ENCODE measurements around the gene SPATA4.

SPATA4 gene

DNA sequence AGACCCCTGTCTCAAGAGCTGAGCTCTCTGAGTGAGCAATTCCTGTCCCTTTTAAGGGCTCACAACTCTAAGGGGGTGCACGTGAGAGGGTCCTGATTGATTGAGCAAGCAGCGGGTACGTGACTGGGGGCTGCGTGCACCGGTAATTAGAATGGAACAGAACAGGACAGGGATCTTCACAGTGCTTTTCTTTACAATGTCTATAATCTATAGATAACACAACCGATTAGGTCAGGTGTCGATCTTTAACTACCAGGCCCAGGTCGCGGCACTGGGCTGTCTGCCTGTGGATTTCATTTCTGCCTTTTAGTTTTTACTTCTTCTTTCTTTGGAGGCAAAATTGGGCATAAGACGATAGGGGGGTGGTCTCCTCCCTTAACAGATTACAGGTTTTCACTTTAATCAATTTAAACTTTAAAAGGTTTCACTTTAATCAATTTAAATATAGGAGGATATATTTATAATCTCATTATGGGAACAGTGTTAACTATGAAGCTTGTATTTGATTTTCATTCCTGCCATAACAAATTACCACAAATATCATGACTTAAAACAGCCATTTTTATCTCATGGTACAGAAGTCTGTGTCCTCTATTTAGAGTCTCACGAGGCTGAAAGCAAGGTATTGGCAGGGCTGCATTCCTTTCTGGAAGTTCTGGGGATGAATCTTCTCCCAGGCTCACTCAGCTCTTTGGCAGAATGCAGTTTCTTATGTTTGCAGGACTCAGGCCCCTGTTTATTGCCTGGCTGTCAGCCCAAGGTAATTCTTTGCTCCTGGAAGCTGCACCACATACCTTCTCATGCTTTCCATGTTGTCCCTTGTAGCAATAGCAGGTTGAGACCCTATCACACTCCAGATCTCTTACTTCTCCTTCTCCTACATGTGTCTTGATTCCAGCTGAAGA is 5.2 kb downstream of the SPATA4 start:
- H3K4me1 ChIP-seq (ENCODE audit: insufficient read depth, low read length): peaks cover 34% of the 10 kb centered on the region
- 91% methylated on average over 10 of the region's 11 CpGs for WGBS
- H3K36me3 ChIP-seq (ENCODE audit: insufficient read depth, low read length): no peaks in the 10 kb centered on the region
- no peaks in the 10 kb centered on the region for H3K27me3 ChIP-seq (ENCODE audit: insufficient read depth, low read length)
- no peak overlapping the region for H3K4me3 ChIP-seq (ENCODE audit: low read length)
- H3K27ac ChIP-seq (ENCODE audit: low read depth, low read length): no peak overlapping the region
- no peaks in the 10 kb centered on the region for H3K9me3 ChIP-seq (ENCODE audit: insufficient read depth, low read depth, low read length)
- no peak overlapping the region for H3K9ac ChIP-seq (ENCODE audit: low read depth, low read length)

DNA sequence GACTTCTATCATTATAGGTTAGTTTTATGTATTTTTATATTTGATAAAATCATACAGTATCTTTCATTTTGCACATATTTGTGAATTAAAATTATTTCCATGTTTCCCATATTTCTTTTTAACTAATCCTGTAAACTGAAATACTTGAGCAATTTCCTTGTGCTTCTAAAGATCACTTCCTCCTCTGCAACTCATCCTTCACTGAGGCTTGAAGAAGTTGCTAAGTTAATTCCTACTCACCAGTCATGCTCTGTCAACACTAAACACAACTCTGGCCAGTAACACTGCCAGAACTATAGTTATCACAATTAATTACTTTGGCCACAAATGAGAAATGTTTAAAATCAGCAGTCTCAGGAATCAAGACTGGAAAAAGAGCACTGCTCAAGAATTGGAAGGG is 6.7 kb downstream of the SPATA4 start:
- no peaks in the 10 kb centered on the region for H3K27me3 ChIP-seq (ENCODE audit: insufficient read depth, low read length)
- no peaks in the 10 kb centered on the region for H3K36me3 ChIP-seq (ENCODE audit: insufficient read depth, low read length)
- no peak overlapping the region for H3K4me3 ChIP-seq (ENCODE audit: low read length)
- H3K9ac ChIP-seq (ENCODE audit: low read depth, low read length): no peak overlapping the region
- no peaks in the 10 kb centered on the region for H3K9me3 ChIP-seq (ENCODE audit: insufficient read depth, low read depth, low read length)
- no peak overlapping the region for H3K27ac ChIP-seq (ENCODE audit: low read depth, low read length)
- peaks cover 33% of the 10 kb centered on the region for H3K4me1 ChIP-seq (ENCODE audit: insufficient read depth, low read length)

DNA sequence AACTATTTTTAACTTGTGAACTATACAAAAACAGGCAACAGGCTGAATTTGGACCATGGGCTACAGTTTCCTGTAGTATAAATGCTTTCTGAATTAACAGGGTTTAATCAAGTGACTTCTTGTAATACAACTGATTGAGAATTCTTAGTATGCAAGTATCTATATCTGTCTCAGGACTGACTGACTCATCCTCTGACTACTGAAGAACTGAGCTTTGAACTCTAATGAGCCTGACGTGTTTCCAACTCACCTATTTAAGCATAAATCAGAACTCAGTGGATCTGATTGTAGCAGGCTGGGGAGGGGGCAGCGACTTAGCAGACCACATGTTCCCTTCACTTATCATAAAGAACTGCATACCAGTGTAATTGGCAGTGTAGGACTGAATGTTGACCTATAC is 7.8 kb downstream of the SPATA4 start:
- Histone ChIP-seq H3K4me1 (ENCODE audit: insufficient read depth, low read length) (peaks cover 28% of the 10 kb centered on the region), H3K9ac (ENCODE audit: low read depth, low read length) (no peak overlapping the region), H3K27ac (ENCODE audit: low read depth, low read length) (no peak overlapping the region; the same call in 1 of the 2 replicates), H3K9me3 (ENCODE audit: insufficient read depth, low read depth, low read length) (no peaks in the 10 kb centered on the region), H3K36me3 (ENCODE audit: insufficient read depth, low read length) (no peaks in the 10 kb centered on the region), H3K4me3 (ENCODE audit: low read length) (no peak overlapping the region), H3K27me3 (ENCODE audit: insufficient read depth, low read length) (no peaks in the 10 kb centered on the region)
- 87% methylated on average over 2 of the region's 2 CpGs for WGBS

DNA sequence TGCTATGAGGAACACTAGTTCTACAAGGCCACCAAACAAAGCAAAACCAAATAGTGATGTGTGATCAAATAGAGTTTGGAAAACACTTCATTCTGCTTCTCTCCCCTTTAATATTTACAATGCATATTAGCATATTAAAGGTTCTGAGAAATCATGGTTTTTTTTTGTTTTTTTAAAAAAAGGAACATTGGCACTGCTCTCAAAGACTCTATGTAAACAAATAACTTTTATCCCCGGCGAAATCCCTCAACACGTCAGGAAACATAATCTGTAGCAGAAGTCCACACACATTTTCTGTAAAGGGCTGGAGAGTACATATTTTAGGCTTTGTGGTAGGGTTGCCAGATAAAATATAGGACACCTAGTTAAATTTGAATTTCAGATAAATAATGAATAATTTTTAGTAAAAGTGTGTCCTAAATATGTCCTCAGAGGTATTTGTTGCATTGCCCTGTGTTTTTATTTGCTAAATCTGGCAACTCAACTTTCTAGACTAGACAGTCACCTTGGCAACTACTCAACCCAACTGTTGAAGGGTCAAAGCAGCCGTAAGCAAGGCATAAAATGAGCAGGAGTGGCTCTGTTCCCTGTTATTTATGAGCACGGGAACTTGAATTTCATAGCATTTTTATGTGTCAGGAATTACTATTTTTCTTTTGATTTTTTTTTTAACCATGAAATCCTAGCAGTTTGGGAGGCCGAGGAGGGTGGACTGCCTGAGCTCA is 8.6 kb downstream of the SPATA4 start:
- Histone ChIP-seq H3K4me3 (ENCODE audit: low read length) (no peak overlapping the region), H3K9ac (ENCODE audit: low read depth, low read length) (no peak overlapping the region), H3K4me1 (ENCODE audit: insufficient read depth, low read length) (peaks cover 28% of the 10 kb centered on the region), H3K27ac (ENCODE audit: low read depth, low read length) (peak overlapping the region; percentile 54), H3K27me3 (ENCODE audit: insufficient read depth, low read length) (no peaks in the 10 kb centered on the region), H3K36me3 (ENCODE audit: insufficient read depth, low read length) (no peaks in the 10 kb centered on the region), H3K9me3 (ENCODE audit: insufficient read depth, low read depth, low read length) (no peaks in the 10 kb centered on the region)
- WGBS: 96% methylated on average over 6 of the region's 6 CpGs

DNA sequence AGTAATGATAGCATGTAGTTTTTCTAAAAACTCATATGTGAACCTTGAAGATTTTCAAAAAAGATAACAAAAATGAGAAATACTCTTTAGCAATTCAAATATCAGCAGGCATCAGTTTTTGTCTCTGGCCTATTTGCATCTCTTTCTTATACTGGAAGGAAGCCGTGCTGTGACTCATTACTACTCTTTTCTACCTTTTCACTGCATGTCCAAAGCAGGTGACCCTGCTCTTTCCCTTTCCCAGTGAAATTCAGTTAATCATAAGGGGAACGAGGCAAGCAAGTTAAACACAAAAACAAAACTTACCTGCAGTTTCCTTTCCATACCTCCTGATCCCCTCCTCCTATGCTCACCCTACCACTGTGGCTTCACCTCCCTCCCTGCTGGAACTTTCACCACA is 9.3 kb downstream of the SPATA4 start:
- Histone ChIP-seq H3K4me1 (ENCODE audit: insufficient read depth, low read length) (peaks cover 28% of the 10 kb centered on the region), H3K27me3 (ENCODE audit: insufficient read depth, low read length) (no peaks in the 10 kb centered on the region), H3K9ac (ENCODE audit: low read depth, low read length) (no peak overlapping the region), H3K9me3 (ENCODE audit: insufficient read depth, low read depth, low read length) (no peaks in the 10 kb centered on the region), H3K36me3 (ENCODE audit: insufficient read depth, low read length) (no peaks in the 10 kb centered on the region), H3K27ac (ENCODE audit: low read depth, low read length) (peak overlapping the region; percentile 54), H3K4me3 (ENCODE audit: low read length) (no peak overlapping the region)
- 42% methylated on average over 2 of the region's 2 CpGs for WGBS

DNA sequence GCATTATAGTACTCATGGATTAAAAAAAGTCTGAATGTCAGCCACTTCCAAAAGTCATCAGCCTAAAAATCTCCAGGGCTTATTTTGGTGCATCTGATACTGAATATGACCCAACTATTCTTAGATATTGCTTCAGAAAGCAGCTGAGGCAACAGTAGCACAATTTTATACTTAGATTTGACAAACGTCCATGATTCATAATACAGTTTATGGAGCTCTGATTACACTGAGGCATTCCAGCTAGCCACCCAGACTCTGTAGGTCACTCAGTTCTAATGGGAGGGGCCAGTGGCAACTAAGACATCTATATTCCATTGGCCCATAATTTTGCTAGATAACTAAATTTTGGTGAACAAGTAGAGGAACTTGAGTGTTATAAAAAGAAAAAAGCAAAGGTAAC is 10.3 kb downstream of the SPATA4 start:
- no peak overlapping the region for H3K9ac ChIP-seq (ENCODE audit: low read depth, low read length)
- no peaks in the 10 kb centered on the region for H3K9me3 ChIP-seq (ENCODE audit: insufficient read depth, low read depth, low read length)
- no peak overlapping the region for H3K4me3 ChIP-seq (ENCODE audit: low read length)
- WGBS: 90% methylated on average over 1 of the region's 1 CpG
- no peaks in the 10 kb centered on the region for H3K27me3 ChIP-seq (ENCODE audit: insufficient read depth, low read length)
- H3K27ac ChIP-seq (ENCODE audit: low read depth, low read length): no peak overlapping the region
- H3K4me1 ChIP-seq (ENCODE audit: insufficient read depth, low read length): peaks cover 24% of the 10 kb centered on the region
- H3K36me3 ChIP-seq (ENCODE audit: insufficient read depth, low read length): no peaks in the 10 kb centered on the region

DNA sequence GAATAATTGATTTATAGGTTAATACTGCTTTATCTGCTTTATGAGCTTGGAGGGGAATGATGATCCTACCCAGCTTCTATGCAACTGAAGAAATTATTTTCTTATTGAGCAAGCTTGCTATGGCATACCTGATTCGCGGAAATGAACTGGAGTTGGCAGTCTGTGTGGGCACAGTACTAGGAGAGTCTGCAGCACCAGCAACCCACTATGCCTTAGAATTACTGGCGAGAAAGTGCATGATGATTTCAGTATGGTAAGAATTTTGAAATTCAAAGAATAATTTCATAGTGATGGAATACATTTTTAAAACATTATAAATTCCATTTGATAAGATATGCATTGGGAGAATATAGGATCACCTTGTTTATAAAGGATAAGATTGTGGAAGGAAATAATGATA is 32.3 kb downstream of the SPATA4 start:
- Histone ChIP-seq H3K9me3 (ENCODE audit: insufficient read depth, low read depth, low read length) (no peaks in the 10 kb centered on the region), H3K27me3 (ENCODE audit: insufficient read depth, low read length) (no peaks in the 10 kb centered on the region), H3K4me3 (ENCODE audit: low read length) (no peak overlapping the region), H3K36me3 (ENCODE audit: insufficient read depth, low read length) (no peaks in the 10 kb centered on the region), H3K4me1 (ENCODE audit: insufficient read depth, low read length) (no peaks in the 10 kb centered on the region), H3K9ac (ENCODE audit: low read depth, low read length) (no peak overlapping the region), H3K27ac (ENCODE audit: low read depth, low read length) (no peak overlapping the region)
- WGBS: 98% methylated on average over 3 of the region's 3 CpGs

DNA sequence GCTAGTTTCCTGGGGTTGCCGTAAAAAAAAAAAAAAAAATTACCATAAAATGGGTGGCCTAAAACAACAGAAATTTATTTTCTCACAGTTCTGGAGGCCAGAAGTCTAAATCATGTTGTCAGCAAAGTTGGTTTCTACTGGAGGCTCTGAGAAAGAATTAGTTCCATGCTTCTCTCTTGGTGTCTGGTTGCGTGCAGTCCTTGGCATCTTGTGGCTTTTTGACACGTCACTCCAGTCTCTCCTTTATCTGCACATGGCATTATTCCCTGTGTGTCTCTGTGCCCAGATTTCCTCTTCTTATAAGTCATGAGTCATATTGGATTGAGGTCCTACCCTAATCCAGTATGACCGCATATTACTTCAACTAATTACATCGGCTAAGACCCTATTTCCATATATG is 38.7 kb downstream of the SPATA4 start:
- H3K4me3 ChIP-seq (ENCODE audit: low read length): no peak overlapping the region
- H3K27ac ChIP-seq (ENCODE audit: low read depth, low read length): no peak overlapping the region
- H3K9me3 ChIP-seq (ENCODE audit: insufficient read depth, low read depth, low read length): no peaks in the 10 kb centered on the region
- no peaks in the 10 kb centered on the region for H3K36me3 ChIP-seq (ENCODE audit: insufficient read depth, low read length)
- H3K9ac ChIP-seq (ENCODE audit: low read depth, low read length): no peak overlapping the region
- H3K27me3 ChIP-seq (ENCODE audit: insufficient read depth, low read length): no peaks in the 10 kb centered on the region
- H3K4me1 ChIP-seq (ENCODE audit: insufficient read depth, low read length): no peaks in the 10 kb centered on the region
- over 99% methylated on average over 5 of the region's 5 CpGs for WGBS

DNA sequence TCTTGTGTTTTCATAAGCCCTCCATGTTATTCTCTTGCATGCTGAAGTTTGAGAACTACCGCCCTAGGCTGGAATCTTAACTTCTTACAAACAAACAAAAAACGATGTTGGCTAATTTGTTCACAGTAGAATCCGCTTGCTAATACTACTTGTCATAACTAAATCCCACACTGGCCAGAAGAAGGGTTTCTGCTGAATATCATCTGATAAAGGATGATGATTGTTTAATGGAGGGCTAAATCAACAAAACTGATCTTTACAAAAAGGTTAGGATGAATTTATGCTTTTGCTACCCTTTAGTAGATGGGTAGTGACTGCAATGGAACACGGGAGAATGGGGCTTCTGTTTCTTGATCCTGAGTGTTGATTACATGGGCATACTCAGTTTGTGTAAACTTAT is 42.3 kb downstream of the SPATA4 start:
- no peaks in the 10 kb centered on the region for H3K36me3 ChIP-seq (ENCODE audit: insufficient read depth, low read length)
- H3K9me3 ChIP-seq (ENCODE audit: insufficient read depth, low read depth, low read length): no peaks in the 10 kb centered on the region
- no peaks in the 10 kb centered on the region for H3K27me3 ChIP-seq (ENCODE audit: insufficient read depth, low read length)
- no peak overlapping the region for H3K27ac ChIP-seq (ENCODE audit: low read depth, low read length)
- 91% methylated on average over 4 of the region's 4 CpGs for WGBS
- no peaks in the 10 kb centered on the region for H3K4me1 ChIP-seq (ENCODE audit: insufficient read depth, low read length)
- H3K9ac ChIP-seq (ENCODE audit: low read depth, low read length): no peak overlapping the region
- no peak overlapping the region for H3K4me3 ChIP-seq (ENCODE audit: low read length)

DNA sequence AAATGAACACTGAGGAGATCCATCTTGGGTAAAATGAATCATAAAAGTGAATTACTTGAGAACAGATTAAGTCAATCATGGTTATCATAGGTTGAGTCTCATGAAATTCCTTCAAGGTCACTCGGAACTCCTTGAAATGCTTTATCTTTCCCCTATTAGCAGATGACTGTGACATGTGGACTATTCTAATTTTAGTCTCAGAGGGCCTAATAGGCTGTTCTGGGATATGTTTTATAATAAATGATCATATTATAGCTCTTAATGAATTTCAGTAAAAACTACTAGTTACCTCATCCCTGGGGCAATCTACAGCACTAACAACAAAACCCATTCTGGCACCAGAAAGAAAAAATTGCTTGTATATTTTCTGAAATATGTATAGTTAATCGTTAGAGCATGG is 44.7 kb downstream of the SPATA4 start:
- H3K36me3 ChIP-seq (ENCODE audit: insufficient read depth, low read length): no peaks in the 10 kb centered on the region
- no peaks in the 10 kb centered on the region for H3K27me3 ChIP-seq (ENCODE audit: insufficient read depth, low read length)
- no peaks in the 10 kb centered on the region for H3K9me3 ChIP-seq (ENCODE audit: insufficient read depth, low read depth, low read length)
- 92% methylated on average over 2 of the region's 2 CpGs for WGBS
- H3K4me3 ChIP-seq (ENCODE audit: low read length): no peak overlapping the region
- H3K27ac ChIP-seq (ENCODE audit: low read depth, low read length): no peak overlapping the region
- H3K9ac ChIP-seq (ENCODE audit: low read depth, low read length): no peak overlapping the region
- no peaks in the 10 kb centered on the region for H3K4me1 ChIP-seq (ENCODE audit: insufficient read depth, low read length)

DNA sequence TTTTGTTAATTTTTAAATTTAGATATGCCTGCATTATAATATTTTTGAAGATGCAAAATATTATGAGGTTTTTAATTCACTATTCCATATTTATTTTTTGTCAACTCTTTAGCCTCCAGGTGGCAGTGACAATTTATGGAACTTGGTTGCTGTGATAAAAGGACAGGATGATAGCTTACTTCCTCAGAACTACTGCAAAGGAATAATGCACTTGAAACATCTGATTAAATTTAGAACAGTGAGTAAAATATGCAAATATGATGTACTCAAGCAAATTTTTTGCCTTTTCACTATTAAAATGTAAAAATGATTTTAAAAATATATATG is 45.1 kb downstream of the SPATA4 start:
- H3K27me3 ChIP-seq (ENCODE audit: insufficient read depth, low read length): no peaks in the 10 kb centered on the region
- no peak overlapping the region for H3K9ac ChIP-seq (ENCODE audit: low read depth, low read length)

More for the DNA sequence above, 45.1 kb downstream of the SPATA4 start:
- Histone ChIP-seq H3K36me3 (ENCODE audit: insufficient read depth, low read length) (no peaks in the 10 kb centered on the region), H3K27ac (ENCODE audit: low read depth, low read length) (no peak overlapping the region), H3K4me3 (ENCODE audit: low read length) (no peak overlapping the region), H3K9me3 (ENCODE audit: insufficient read depth, low read depth, low read length) (no peaks in the 10 kb centered on the region), H3K4me1 (ENCODE audit: insufficient read depth, low read length) (no peaks in the 10 kb centered on the region)

Measured in HUES64 (cell line).